HCT116 (cell line): ENCODE data around the gene NEU4.

ENCODE experiments used
- CTCF ChIP-seq, 3 experiments: fragments of 200-600 bp in 1 of 3; sonication (generic) in 1 of 3; IDR thresholded peaks in 2 of 3; conservative IDR thresholded peaks in 1 of 3; 2 replicates each; pipeline ENCODE4 v1.5.1; 2012 to 2017; ENCODE audit warnings: low read depth in 2 of 3, low read length in 2 of 3, antibody characterized with exemption in 1 of 3, borderline replicate concordance in 1 of 3, control low read depth in 1 of 3, mild to moderate bottlenecking in 1 of 3, mixed read lengths in 1 of 3, mixed run types in 1 of 3, moderate library complexity in 1 of 3; ENCODE audit not compliant: insufficient read depth in 1 of 3
- EGR1 ChIP-seq: IDR thresholded peaks from 2 replicates; pipeline ENCODE4 v1.6.1; 2012; ENCODE audit warnings: low read depth
- RAD21 ChIP-seq: IDR thresholded peaks from 2 replicates; pipeline ENCODE4 v1.6.1; 2012; ENCODE audit warnings: low read depth, mild to moderate bottlenecking
- REST ChIP-seq: IDR thresholded peaks from 2 replicates; pipeline ENCODE4 v1.6.1; 2012; ENCODE audit warnings: low read depth

- no peak for TF ChIP-seq CTCF (IDR thresholded peaks at IDR 0.05 in 2 of 3, conservative IDR thresholded peaks at IDR 0.05 in 1 of 3; ENCODE audit: borderline replicate concordance in 1 of 3, insufficient read depth in 1 of 3, low read depth in 2 of 3, low read length in 2 of 3)
- no peak for TF ChIP-seq RAD21
- TF ChIP-seq REST, result no peak
- no peak for TF ChIP-seq EGR1
Measured at GRCh38 chr2:241811952-241812729, 3.1 kb downstream of the NEU4 start.
